ENCODE measurements around the gene STK26.

- TF ChIP-seq POLR2A (IDR thresholded peaks at IDR 0.05; ENCODE audit: borderline replicate concordance, extremely low read depth, insufficient read depth, insufficient read length) (no peak), SP1 (IDR thresholded peaks at IDR 0.05; ENCODE audit: low read depth) (no peak), CTCF (IDR thresholded peaks at IDR 0.05 in 2 of 3, conservative IDR thresholded peaks at IDR 0.05 in 1 of 3; ENCODE audit: borderline replicate concordance in 1 of 3, insufficient read depth in 1 of 3, low read depth in 2 of 3, low read length in 2 of 3) (no peak), ZNF274 (IDR thresholded peaks at IDR 0.05; ENCODE audit: low read depth, low read length) (no peak), REST (IDR thresholded peaks at IDR 0.05; ENCODE audit: low read depth) (no peak), FOSL1 (IDR thresholded peaks at IDR 0.05; ENCODE audit: low read depth) (no peak)
These were observed 96.9 kb downstream of the STK26 start for GRCh38 chrX:132119821-132120515.

Measured in HCT116 (cell line).